OCI-LY3 (cell line): ENCODE results near the gene RRAGB.

Experiments
- CTCF ChIP-seq: fragments of 200-600, 300-600 bp; sonication (generic); IDR thresholded peaks from 2 replicates; pipeline ENCODE4 v1.5.1; 2014; ENCODE audit warnings: antibody characterized with exemption, low read length, low read depth
- EZH2phosphoT487 ChIP-seq: fragments of 200-600 bp; shearing (Covaris generic); IDR thresholded peaks from 2 replicates; pipeline ENCODE4 v1.6.1; 2018; ENCODE audit warnings: antibody characterized with exemption, mixed run types, low read depth

DNA sequence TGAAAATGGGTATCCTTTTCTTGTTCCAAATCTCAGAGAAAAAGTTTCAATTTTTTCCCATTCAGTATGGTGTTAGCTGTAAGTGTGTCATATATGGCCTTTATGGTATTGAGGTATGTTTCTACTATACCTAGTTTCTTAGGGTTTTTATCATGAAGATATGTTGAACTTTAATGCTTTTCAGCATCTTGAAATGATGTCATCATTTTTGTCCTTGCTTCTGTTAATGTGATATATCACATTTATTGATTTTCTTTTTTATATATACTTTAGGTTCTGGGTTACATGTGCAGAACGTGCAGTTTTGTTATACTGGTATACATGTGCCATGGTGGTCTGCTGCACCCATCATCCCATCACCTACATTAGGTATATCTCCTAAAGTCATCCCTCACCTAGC is 49.5 kb upstream of the RRAGB start:
- TF ChIP-seq CTCF (no peak), EZH2phosphoT487 (no peak)
